ENCODE data around the gene PJA1. TPM values are rescaled to one million over a fixed set of nuclear protein-coding genes. Genes with fewer than 3 reads are reported as not detected.

The PJA1 gene
- polyA plus RNA-seq, 2 of the 4 experiments (the other 2 are of a cell fraction): 19.6 to 20.2 TPM

DNA sequence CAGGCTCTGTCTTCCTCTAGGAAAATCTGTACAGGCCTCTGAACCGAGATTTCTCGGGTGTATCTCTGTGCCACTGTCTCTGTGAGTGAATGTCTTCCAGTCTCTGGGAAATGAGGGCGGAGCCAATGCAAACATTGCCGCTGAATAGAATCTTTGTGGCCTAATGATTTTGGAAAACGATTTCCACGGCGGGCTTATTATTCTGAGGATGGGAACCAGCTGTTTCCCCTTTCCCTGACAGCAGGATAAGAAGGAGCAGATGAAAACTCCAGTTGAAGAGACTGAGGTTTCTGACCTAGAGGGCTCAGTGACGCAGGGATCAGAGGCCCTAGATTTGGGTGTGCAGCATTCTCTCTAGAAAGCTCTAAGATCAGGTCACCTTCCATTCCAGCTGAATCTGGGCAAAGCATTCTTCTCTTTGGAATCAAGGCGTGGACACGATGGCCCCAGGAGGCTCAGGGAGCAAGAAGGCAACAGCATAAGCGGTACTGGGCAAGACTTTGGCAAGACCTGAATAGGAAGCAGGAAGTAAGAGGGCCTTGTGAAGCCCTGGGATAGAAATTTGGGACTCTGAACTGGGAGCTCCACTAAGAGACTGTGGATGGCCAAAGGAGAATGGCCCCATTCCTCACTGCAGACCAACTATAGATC lies 47.3 kb downstream of the PJA1 start:
- CTCF ChIA-PET: no interaction called here
- H3K27ac ChIP-seq: no peak overlapping the region
- POLR2A ChIA-PET: no interaction called here

DNA sequence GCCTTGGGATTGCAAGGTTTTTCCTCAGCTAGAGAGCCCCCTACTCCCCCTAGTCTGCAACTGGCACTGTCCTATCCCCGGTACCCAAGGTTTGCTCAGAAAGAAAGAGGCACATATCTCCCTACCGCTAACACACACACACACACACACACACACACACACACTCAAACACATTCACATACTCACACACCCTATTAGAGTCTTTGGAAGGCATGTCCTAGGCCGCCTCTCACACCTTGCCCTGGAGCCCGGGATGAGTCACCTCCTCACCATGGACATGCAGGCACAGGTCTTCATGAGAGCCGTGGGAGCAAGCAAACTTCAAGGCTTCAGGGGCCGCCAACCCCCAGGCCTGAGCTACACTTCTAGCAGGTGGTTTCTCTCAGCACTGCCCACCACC lies 49.2 kb downstream of the PJA1 start:
- Histone ChIP-seq H3K4me3 (no peak overlapping the region), H3K4me2 (no peak overlapping the region), H3K27ac (no peak overlapping the region), H3K4me1 (no peaks in the 10 kb centered on the region), H3K9me3 (no peaks in the 10 kb centered on the region)
- ChIA-PET POLR2A (no interaction called here), CTCF (interaction anchor here (1.3 kb wide), 1 partner anchor 106 kb away, joined by 3 read pairs; no protein-coding TSS in a partner anchor)
- DNase-seq (ENCODE audit: low read depth in 1 of 2, low spot score in 1 of 2) (peak in 1 of 2 experiments; percentile 18), FAIRE-seq (no peak), ATAC-seq (no peak)
- no peak for TF ChIP-seq KDM1A (IDR thresholded peaks at IDR 0.05; ENCODE audit: low read depth)
- no peak for TF ChIP-seq RAD21 (conservative IDR thresholded peaks at IDR 0.05 in 1 of 2, IDR thresholded peaks at IDR 0.05 in 1 of 2)
- no peak for TF ChIP-seq HEYL (CRISPR knock-in tag; IDR thresholded peaks at IDR 0.05)
- TF ChIP-seq KDM5A (IDR thresholded peaks at IDR 0.05): no peak
- no peak for TF ChIP-seq EHMT2 (IDR thresholded peaks at IDR 0.05; ENCODE audit: low read depth)
- TF ChIP-seq TFCP2L1 (CRISPR knock-in tag; IDR thresholded peaks at IDR 0.05): no peak
- no peak for TF ChIP-seq MYC (IDR thresholded peaks at IDR 0.05; ENCODE audit: borderline replicate concordance, low read length)
- TF ChIP-seq RARB (CRISPR knock-in tag; IDR thresholded peaks at IDR 0.05): no peak
- no peak for TF ChIP-seq GATA3 (IDR thresholded peaks at IDR 0.05; ENCODE audit: borderline replicate concordance)
- TF ChIP-seq FOSL2 (IDR thresholded peaks at IDR 0.05): no peak
- no peak for TF ChIP-seq FOSL2 (CRISPR knock-in tag; IDR thresholded peaks at IDR 0.05)
- TF ChIP-seq, protein P1, sequence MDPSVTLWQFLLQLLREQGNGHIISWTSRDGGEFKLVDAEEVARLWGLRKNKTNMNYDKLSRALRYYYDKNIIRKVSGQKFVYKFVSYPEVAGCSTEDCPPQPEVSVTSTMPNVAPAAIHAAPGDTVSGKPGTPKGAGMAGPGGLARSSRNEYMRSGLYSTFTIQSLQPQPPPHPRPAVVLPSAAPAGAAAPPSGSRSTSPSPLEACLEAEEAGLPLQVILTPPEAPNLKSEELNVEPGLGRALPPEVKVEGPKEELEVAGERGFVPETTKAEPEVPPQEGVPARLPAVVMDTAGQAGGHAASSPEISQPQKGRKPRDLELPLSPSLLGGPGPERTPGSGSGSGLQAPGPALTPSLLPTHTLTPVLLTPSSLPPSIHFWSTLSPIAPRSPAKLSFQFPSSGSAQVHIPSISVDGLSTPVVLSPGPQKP (IDR thresholded peaks at IDR 0.05; ENCODE audit: low read depth, low read length): no peak
- no peak for TF ChIP-seq HOXB13 (CRISPR knock-in tag; IDR thresholded peaks at IDR 0.05; ENCODE audit: low read depth)
- no peak for TF ChIP-seq POLR2A (IDR thresholded peaks at IDR 0.05; ENCODE audit: low read length)
- WGBS (ENCODE audit: missing lambda C conversion rate): 58% methylated on average over 4 of the region's 6 CpGs

More for the DNA sequence above, 47.3 kb downstream of the PJA1 start:
- TF ChIP-seq RARB (CRISPR knock-in tag; IDR thresholded peaks at IDR 0.05) (no peak), ESRRA (IDR thresholded peaks at IDR 0.05; ENCODE audit: borderline replicate concordance, low read length) (no peak), EP300 (IDR thresholded peaks at IDR 0.05) (no peak), HOXB5 (CRISPR knock-in tag; IDR thresholded peaks at IDR 0.05) (no peak), FOSB (CRISPR knock-in tag; IDR thresholded peaks at IDR 0.05) (no peak), ZSCAN20 (CRISPR knock-in tag; IDR thresholded peaks at IDR 0.05) (no peak), HDAC2 (IDR thresholded peaks at IDR 0.05) (no peak), MYC (IDR thresholded peaks at IDR 0.05; ENCODE audit: borderline replicate concordance, low read length) (no peak), CEBPB (IDR thresholded peaks at IDR 0.05) (no peak)
- TF ChIP-seq, protein P2, sequence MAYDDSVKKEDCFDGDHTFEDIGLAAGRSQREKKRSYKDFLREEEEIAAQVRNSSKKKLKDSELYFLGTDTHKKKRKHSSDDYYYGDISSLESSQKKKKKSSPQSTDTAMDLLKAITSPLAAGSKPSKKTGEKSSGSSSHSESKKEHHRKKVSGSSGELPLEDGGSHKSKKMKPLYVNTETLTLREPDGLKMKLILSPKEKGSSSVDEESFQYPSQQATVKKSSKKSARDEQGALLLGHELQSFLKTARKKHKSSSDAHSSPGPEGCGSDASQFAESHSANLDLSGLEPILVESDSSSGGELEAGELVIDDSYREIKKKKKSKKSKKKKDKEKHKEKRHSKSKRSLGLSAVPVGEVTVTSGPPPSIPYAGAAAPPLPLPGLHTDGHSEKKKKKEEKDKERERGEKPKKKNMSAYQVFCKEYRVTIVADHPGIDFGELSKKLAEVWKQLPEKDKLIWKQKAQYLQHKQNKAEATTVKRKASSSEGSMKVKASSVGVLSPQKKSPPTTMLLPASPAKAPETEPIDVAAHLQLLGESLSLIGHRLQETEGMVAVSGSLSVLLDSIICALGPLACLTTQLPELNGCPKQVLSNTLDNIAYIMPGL (CRISPR knock-in tag; IDR thresholded peaks at IDR 0.05; ENCODE audit: borderline replicate concordance): no peak
- WGBS (ENCODE audit: missing lambda C conversion rate): 66% methylated on average over 10 of the region's 11 CpGs
- DNase-seq (ENCODE audit: low read depth in 1 of 2, low spot score in 1 of 2) (no peak), ATAC-seq (no peak), FAIRE-seq (no peak)
- H3K4me1 ChIP-seq: no peaks in the 10 kb centered on the region
- no peak overlapping the region for H3K4me3 ChIP-seq
- H3K4me2 ChIP-seq: no peak overlapping the region
- no peaks in the 10 kb centered on the region for H3K9me3 ChIP-seq

DNA sequence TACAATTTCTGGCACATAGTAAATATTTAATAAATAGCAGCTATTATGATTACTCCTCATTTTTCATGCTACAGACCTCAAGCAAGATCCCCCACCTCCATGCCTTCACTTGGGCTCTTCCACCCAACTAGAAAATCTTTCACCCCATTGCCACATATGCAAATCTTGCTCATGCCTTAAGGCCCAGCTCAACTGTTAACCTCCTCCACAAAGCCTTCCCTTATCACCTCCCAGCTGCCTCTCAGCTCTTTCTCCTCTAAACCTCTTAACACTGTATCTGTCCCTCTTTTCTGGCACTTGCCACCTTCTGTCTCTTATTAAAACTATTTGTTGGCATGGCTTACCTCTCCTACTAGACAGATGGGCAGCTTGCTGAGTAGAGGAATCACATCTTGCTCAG lies 51.5 kb downstream of the PJA1 start:
- CTCF ChIA-PET: interaction anchor here (0.6 to 1.3 kb wide), 5 partner anchors 9 to 20 kb away, joined by 3 to 4 read pairs (median 3); no protein-coding TSS in a partner anchor
- Histone ChIP-seq H3K4me3 (no peak overlapping the region), H3K9me3 (no peaks in the 10 kb centered on the region), H3K27ac (no peak overlapping the region), H3K4me1 (peaks cover 20% of the 10 kb centered on the region), H3K4me2 (no peak overlapping the region)
- POLR2A ChIA-PET: no interaction called here
- TF ChIP-seq CHD4 (IDR thresholded peaks at IDR 0.05; ENCODE audit: borderline replicate concordance): no peak
- FAIRE-seq (no peak), ATAC-seq (no peak), DNase-seq (ENCODE audit: low read depth in 1 of 2, low spot score in 1 of 2) (no peak)
